Left lobe of liver (tissue), 2 donors: ENCODE measurements around the gene COL11A2. TPM values are rescaled to one million over a fixed set of nuclear protein-coding genes. Genes with fewer than 3 reads are reported as not detected.

Experiments
- ATAC-seq: fragments of 200-7000 bp; cut with Tn5 transposase; one replicate; pipeline ENCODE4 v1.9.1; 2020; ENCODE audit warnings: mild to moderate bottlenecking, moderate library complexity
- DNase-seq: peaks from one replicate; pipeline ENCODE4 v3.0.0-alpha.2; 2020; ENCODE audit warnings: low spot score
- total RNA-seq: library from RNA; stranded (reverse); gene quantifications from one replicate; pipeline ENCODE4 v1.2.1, GENCODE V29; 2021
- donor health status: DM: no; HTN: no; CAD: no; lungs with moderate emphysema.
- donor health status: DM: no; HTN: yes; CAD: no.

Gene COL11A2
- total RNA-seq, 1 donor from 2014 or later: 0.55 TPM

- ATAC-seq: peak; percentile 60
- no peak for DNase-seq
These were observed 19.4 kb downstream of the COL11A2 start for GRCh38 chr6:33172688-33173534.

DNA sequence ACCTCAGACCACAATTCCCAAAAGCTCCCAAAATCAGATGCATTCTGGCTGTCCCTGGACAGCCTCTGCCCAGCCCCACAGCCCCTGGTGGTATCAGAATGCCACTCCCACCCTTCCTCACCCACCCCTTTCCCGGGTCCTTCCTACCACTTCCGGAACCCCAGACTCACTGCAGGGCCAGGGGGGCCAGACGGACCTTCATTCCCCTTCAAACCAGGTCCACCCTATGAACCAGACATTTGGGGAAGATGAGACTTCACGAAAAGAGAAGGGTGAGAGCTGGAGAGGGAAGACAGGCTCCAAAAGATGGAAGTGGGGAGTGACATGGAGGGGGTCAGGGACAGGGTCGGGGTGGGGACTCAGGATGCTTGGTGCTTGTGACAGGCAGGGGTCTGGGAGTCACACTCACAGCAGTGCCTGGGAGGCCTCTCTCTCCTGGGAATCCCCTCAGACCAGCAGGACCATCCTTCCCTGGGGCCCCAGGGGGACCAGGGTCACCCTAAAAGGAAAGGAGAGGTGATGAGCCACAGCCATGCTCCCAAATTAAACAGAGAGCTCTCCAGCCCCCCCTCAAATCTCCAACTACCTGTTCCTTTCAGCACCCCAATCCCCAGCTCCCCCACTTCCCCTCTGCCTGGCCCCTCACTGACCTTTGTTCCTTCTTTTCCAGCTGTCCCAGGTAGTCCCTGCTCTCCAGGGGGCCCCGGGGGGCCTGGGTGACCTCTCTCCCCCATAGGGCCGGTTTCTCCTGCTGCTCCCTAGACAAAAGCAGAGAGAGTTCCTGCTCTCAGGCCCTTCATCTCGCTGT lies 20.2 kb downstream of the COL11A2 start:
- ATAC-seq (no peak), DNase-seq (no peak)

- ATAC-seq (no peak), DNase-seq (no peak)
These were observed 21.0 kb downstream of the COL11A2 start for GRCh38 chr6:33171016-33171879.

DNA sequence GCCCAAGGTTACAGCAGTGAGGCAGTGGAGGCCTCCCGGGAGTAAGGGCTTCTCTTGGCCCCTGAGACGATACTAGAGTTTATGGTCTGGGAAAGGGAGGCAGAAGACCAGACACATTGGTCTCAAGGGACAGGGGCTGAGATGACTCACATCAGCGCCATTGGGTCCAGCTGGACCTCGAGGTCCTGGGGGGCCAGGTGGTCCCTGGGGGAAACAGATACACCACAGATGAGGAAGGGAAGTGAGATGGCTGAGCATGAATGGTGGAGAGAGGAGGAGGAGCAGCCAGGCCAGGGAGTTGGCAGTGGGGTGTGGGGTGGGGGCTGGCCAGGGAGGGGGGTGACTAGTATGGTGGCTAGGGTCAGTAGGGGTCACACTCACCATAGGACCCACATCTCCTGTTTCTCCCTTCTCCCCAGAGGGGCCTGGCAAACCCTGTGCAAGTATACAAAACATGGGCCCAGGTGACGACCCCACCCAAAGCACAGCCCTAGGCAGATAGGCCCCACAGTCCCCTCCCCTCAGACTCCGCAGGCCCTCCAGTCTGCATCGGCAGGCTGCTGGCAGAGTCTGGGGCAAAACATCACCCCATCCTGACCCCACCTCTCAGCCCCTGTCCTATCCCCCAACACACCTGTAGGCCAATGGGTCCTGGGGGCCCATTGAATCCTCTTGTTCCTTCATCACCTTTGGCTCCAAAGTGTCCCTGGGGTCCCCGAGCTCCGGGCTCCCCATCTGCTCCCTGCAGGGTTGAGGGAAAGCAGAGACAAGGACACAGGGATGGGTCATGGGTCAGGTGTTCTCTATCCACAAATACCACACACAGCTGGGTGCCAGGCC lies 21.9 kb downstream of the COL11A2 start:
- ATAC-seq (no peak), DNase-seq (no peak)

DNA sequence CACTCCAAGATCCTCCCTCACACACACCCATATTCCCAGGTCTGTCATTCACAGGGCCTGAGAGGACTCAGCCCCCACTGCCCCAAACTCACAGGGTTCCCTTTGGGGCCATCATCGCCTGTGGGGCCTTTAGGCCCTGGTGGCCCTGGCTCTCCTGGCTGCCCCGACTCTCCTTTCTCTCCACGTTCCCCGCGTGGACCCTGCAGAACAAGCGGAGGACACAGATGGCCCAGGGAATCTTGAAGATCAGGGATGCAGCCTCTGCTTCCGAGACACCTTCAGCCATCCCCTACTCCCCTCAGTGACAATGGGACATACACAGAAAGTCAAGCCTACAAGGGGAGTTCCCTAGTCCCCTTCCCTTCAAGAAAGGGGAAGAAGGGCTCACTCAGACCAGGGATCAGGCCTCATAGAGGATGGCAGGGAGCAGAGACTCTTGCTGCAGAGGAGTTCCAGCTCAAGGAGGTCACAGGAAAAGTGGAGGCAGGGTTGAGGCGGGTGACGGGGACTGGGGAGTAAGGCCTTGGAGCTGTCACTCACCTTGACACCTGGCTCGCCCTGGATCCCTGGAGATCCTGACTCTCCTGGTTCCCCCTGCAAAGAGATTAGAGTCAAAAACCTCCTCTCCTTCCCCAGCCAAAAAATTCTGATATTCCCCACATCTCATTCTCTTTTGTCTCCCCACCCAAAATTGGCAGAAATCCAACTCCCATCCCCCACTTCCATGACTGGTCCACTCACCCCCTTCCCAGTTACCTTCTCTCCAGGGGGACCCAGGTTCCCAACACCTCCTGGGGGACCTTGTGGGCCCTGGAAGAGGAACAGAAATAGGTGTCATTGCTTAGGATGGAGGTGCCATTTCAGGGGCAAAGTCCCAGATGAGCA lies 22.7 kb downstream of the COL11A2 start:
- no peak for DNase-seq
- ATAC-seq: no peak

DNA sequence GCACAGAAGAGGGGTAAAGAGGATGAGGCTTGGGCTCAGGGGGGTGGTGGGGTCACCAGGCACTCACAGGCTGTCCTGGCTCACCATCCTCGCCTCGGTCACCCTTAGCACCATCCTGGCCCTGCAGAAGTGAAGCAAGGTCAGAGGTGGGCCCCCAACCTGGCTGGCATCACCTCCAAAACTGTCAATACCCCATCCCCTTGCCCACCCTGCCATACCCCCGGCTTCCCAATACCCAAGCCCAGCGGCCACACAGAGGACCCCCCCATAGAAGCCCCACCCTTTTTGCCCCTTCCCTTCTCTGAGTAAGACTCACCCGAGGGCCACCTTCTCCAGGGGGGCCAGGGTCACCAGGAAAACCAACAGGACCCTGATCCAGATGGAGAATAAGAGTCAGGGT lies 23.6 kb downstream of the COL11A2 start:
- DNase-seq: no peak
- no peak for ATAC-seq

GRCh38 chr6:33168284-33168601 lies 24.0 kb downstream of the COL11A2 start:
- no peak for ATAC-seq
- no peak for DNase-seq

- DNase-seq: no peak
- no peak for ATAC-seq
These were observed 24.6 kb downstream of the COL11A2 start for GRCh38 chr6:33167374-33168283.

DNA sequence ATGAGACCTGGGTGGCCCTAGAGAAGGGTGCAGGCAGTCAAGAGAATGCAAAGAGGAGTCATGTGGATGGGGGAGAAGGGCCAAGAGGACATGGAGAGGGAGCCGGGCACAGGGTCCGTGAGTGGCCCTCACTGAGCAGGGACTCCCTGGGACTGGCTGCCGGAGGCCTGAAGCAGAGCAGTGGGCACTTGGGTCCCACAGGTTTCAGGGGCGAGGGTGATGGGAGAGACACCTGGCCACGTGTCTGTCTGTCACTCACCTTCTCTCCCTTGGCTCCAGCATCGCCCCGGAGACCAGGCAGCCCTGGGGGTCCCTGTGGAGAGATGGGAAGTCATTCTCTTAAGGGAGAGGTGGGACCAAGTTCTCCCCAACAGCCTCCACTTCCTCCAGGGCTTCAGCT lies 25.5 kb downstream of the COL11A2 start:
- no peak for DNase-seq
- no peak for ATAC-seq

GRCh38 chr6:33166363-33166762 lies 25.9 kb downstream of the COL11A2 start:
- no peak for DNase-seq
- ATAC-seq: no peak

DNA sequence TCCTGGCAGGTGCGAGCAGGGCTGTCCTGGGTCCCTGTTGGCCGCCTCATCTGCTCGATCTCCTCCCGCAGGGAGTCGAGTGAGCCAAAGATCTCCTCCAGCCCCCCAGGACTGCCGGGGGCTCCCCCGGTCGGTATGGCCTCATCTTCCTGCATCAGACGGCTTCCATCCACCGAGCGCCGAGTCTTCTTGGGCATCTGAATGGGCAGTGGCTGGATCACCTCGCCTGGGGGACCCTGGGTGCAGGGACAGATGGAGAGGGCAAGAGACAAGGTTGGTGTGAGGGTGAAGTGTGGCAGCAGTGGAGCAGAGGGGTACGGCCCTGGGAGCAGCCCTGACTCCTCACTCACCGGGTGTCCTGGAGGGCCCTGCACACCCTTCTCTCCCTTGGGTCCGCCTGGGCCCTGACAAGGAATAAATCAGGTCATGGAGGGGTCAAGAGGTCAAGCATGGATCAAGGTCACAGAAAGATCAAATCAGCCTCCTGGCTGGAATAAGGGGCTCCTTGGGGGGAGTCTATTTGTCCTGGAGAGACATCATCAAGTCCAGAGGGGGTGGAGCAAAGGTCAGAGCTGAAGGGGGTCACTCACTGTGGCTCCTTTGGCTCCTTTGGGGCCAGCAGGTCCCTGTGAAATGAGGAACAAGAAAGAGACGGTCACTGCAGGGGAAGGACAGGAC lies 26.5 kb downstream of the COL11A2 start:
- DNase-seq (no peak), ATAC-seq (no peak)

DNA sequence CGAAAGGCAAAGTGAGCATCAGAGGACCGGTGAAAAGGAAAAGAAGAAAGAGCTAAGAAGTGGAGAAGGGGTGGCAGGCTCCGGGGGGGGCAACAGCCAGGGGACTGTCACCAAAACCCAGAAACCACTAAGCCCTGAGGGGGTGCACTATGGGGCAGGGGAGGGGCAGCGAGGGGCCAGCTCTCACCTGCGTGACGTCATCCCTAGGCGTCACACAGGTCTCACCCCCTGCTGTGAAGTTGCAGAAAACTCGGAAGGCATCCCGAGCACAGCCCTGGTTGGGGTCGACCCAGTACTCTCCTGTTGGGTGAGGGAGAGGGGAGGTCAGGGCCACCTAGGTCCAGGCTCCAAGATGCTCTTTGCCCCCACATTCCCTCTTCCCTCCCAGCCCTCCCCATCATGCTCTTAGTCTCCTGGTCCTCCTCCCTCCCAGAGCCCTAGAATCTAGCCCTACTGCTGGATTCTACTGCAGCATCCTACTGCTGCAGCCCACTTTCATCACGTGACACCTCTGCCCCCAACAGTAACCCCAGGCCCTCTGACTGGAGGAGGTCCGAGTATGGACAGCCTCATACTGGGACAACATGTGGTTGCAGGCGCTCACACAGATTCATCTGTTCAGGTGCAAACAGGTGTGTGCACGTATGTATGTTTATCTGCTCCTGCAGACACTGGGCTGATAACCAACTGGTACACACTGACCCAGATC lies 27.4 kb downstream of the COL11A2 start:
- no peak for ATAC-seq
- DNase-seq: no peak

DNA sequence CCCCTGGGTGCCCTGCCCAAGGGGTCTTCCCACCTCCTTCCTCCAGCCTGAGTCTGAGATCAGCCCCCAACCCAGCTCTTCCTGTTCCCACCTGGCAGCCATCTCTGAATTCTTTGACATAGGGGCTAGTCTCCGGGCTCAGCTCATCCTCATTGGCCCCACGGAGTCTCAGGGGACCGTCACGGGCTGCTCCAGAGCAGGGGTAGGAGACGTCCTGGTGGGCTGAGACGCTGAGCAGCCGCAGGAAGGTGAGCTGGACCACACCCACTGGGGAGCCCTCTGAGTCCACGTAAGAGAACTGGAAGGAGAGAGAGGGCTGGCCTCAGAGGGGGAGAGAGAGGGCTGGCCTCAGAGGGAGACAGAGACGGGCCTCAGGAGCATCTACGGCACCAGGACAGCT lies 28.1 kb downstream of the COL11A2 start:
- ATAC-seq (no peak), DNase-seq (no peak)

DNA sequence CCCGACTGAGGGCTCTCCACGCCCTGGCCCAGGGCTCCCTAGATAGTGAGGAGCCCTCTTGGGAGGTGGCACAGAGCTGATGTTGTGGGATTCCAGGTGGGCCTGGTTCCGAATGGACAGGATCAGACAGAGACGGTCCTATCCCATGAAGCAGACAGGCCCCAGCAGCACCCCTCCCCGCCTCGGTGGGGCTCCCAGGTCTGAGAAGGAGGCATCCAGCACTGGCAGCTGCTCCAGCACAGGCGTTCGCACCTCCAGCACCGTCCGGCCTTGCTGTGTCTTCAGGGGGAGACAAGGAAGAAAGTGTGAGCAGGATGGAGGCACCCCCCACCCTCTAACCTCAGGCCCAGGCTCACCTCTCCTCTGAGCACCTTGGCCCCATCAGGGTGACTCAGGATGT lies 28.7 kb downstream of the COL11A2 start:
- DNase-seq (no peak), ATAC-seq (no peak)

- DNase-seq (peak; percentile 74), ATAC-seq (peak; percentile 98)
These were observed 30.6 kb downstream of the COL11A2 start for GRCh38 chr6:33161354-33162331.
